ENCODE measurements around the gene SLC26A1.

GRCh38 chr4:1000686-1001260 lies 7.6 kb upstream of the SLC26A1 start:
- TF ChIP-seq ARNT2 (CRISPR knock-in tag; IDR thresholded peaks at IDR 0.05; ENCODE audit: low read depth) (no peak), NCOA1 (CRISPR knock-in tag; IDR thresholded peaks at IDR 0.05) (no peak)

All from HepG2 (cell line).